ENCODE measurements around the gene PKDREJ. TPM values are rescaled to one million over a fixed set of nuclear protein-coding genes. Genes with fewer than 3 reads are reported as not detected.

The PKDREJ gene
- total and polyA plus RNA-seq, 7 donors: under 0.01 to 0.03 TPM; not detected in 5

DNA sequence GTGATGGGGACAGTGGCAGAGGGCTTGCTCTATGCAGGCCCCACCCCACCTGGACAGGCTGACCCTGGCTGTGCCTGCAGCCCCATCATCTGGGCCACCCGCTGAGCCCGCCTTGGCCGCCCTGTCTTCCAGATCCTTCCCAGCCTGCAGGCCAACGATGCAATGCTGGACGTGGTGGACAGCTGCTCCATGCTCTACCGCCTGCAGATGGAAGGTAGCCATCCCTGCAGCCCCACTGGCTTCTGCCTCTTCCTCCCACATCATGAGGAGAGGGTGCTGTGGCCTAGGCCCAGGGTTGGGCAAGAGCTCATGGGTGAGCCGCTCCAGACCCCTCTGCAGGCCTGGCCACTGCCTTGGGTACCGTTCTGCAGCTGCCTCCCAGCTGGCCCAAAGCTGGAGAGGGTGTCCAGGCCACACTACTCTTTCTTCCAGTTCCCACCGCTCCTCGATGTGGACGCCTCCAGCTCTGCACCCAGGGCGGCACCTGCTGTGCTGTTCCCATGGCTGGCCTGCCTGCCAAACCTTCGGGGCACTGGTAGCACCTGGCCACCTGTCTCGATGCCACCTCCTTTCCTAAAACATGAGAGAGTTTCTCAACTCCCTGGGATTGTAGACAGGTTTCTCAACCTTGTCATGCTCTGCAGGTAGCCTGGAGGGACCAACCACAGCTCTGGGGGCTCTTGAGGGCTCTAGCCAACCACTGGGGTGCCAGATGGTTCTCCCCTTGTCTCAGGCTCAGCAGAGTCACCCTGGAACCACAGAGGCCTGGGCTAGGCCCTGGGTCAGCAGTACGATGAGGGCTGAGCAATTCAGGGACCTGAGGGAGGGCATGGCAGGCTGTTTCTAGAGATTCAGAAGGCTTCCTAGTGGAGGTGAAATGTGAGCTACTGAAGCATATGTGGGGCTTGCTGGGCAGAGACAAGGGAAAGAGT lies 24.1 kb upstream of the PKDREJ start:
- Histone ChIP-seq H3K27ac (no peak overlapping the region), H3K9me3 (no peaks in the 10 kb centered on the region), H3K27me3 (ENCODE audit: insufficient read depth in 3 of 3, low read length in 2 of 3) (no peaks in the 10 kb centered on the region), H3K4me3 (peak overlapping the region; percentile 38), H3K4me1 (peaks cover 4% of the 10 kb centered on the region), H3K36me3 (ENCODE audit: insufficient read depth in 1 of 2, low read depth in 1 of 2) (peaks cover 0 to 60% of the 10 kb centered on the region in 2 donors)
- whole genome bisulfite sequencing, 3 donors: 79 to 87% (median 81%) methylated on average over 15 of the region's 15 CpGs
- intact Hi-C loops (cut with DNase I): no loop called here
- peak in 1 of 2 donors; percentile 44 for DNase-seq
- TF ChIP-seq, protein P1, sequence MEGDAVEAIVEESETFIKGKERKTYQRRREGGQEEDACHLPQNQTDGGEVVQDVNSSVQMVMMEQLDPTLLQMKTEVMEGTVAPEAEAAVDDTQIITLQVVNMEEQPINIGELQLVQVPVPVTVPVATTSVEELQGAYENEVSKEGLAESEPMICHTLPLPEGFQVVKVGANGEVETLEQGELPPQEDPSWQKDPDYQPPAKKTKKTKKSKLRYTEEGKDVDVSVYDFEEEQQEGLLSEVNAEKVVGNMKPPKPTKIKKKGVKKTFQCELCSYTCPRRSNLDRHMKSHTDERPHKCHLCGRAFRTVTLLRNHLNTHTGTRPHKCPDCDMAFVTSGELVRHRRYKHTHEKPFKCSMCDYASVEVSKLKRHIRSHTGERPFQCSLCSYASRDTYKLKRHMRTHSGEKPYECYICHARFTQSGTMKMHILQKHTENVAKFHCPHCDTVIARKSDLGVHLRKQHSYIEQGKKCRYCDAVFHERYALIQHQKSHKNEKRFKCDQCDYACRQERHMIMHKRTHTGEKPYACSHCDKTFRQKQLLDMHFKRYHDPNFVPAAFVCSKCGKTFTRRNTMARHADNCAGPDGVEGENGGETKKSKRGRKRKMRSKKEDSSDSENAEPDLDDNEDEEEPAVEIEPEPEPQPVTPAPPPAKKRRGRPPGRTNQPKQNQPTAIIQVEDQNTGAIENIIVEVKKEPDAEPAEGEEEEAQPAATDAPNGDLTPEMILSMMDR (IDR thresholded peaks at IDR 0.05): no peak
- no peak for ATAC-seq

GRCh38 chr22:46286006-46286405 lies 22.9 kb upstream of the PKDREJ start:
- 76 to 78% (median 76%) methylated on average over 3 of the region's 3 CpGs for WGBS, 3 donors
- Histone ChIP-seq H3K9me3 (no peaks in the 10 kb centered on the region), H3K4me3 (no peak overlapping the region), H3K4me1 (peaks cover 4% of the 10 kb centered on the region), H3K27me3 (ENCODE audit: insufficient read depth in 3 of 3, low read length in 2 of 3) (no peaks in the 10 kb centered on the region), H3K27ac (no peak overlapping the region), H3K36me3 (ENCODE audit: insufficient read depth in 1 of 2, low read depth in 1 of 2) (peaks cover 0 to 64% of the 10 kb centered on the region in 2 donors)
- no peak for ATAC-seq
- intact Hi-C loops (cut with DNase I): no loop called here
- TF ChIP-seq, protein P1 (IDR thresholded peaks at IDR 0.05): no peak
- DNase-seq: no peak

GRCh38 chr22:46281866-46282678 lies 18.9 kb upstream of the PKDREJ start:
- ATAC-seq: no peak
- no peak overlapping the region for H3K4me3 ChIP-seq
- intact Hi-C loops (cut with DNase I): no loop called here
- H3K9me3 ChIP-seq: no peaks in the 10 kb centered on the region
- peak in 1 of 2 donors; percentile 23 for DNase-seq
- peaks cover 0 to 91% of the 10 kb centered on the region in 2 donors for H3K36me3 ChIP-seq (ENCODE audit: insufficient read depth in 1 of 2, low read depth in 1 of 2)
- no peak overlapping the region for H3K27ac ChIP-seq
- whole genome bisulfite sequencing, 3 donors: 94 to 96% (median 95%) methylated on average over 13 of the region's 13 CpGs
- TF ChIP-seq, protein P1 (IDR thresholded peaks at IDR 0.05): no peak
- H3K4me1 ChIP-seq: peaks cover 19% of the 10 kb centered on the region
- no peaks in the 10 kb centered on the region for H3K27me3 ChIP-seq (ENCODE audit: insufficient read depth in 3 of 3, low read length in 2 of 3)

DNA sequence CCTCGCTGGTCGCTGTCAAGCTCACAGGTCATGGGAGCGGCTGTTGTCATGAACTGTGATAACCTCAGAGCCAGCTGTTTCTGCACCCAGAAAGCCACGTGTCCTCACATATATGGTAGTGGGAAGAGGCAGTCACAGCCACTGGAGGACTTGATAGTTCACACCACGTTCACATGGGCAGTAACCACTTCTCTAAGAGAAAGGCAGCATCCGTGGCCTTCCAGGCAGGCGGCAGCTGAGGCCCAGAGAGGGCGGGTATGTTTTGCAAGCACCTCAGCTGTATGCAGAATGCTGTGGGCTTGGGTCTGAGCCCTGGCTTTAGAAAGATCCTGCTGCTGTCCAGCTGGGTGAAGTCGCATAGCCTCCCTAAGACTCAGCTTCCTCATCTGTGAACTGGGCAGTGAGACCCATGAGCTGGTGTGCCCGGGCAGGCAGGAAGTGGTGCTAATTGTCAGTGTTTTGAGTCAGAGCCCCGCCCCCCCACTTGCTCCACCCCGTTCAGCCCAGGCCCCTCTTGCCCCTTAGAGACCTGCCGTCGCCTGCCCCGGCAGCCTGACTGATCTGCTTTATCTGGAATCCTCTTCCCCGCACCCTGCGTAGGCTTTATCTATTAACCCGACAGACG lies 18.0 kb upstream of the PKDREJ start:
- Histone ChIP-seq H3K27ac (peak overlapping the region; percentile 83), H3K4me3 (no peak overlapping the region), H3K4me1 (peaks cover 19% of the 10 kb centered on the region), H3K36me3 (ENCODE audit: insufficient read depth in 1 of 2, low read depth in 1 of 2) (peaks cover 0 to 91% of the 10 kb centered on the region in 2 donors), H3K27me3 (ENCODE audit: insufficient read depth in 3 of 3, low read length in 2 of 3) (no peaks in the 10 kb centered on the region), H3K9me3 (no peaks in the 10 kb centered on the region)
- DNase-seq (peak in 1 of 2 donors; percentile 51), ATAC-seq (peak; percentile 74 to 89 (median 84))
- WGBS, 3 donors: 68 to 77% (median 72%) methylated on average over 19 of the region's 19 CpGs
- intact Hi-C loops (cut with DNase I): no loop called here
- TF ChIP-seq, protein P1 (IDR thresholded peaks at IDR 0.05): no peak
